HAP-1 (cell line): ENCODE results near the gene TOP3A.
"Not testable (repeated sequence)": the region's sequence is repeated elsewhere in the genome, so short reads cannot be mapped to it uniquely, and the experiment has no call there.

Source experiments
- DNase-seq, 2 experiments: peaks; one replicate each; pipeline ENCODE4 v3.0.0-alpha.2; 2016 to 2020; ENCODE audit warnings: low spot score in 2 of 2
- H3K27me3 ChIP-seq: fragments of 250-450 bp; sonication (Bioruptor Pico); 2 replicates; pipeline ENCODE4 v1.5.1; 2020; ENCODE audit warnings: low read depth, mild to moderate bottlenecking, moderate library complexity
- H3K36me3 ChIP-seq: fragments of 250-450 bp; sonication (Bioruptor Pico); replicated peaks from 2 replicates; pipeline ENCODE4 v1.5.1; 2020; ENCODE audit warnings: mild to moderate bottlenecking
- H3K4me1 ChIP-seq: fragments of 250-450 bp; sonication (Bioruptor Pico); 2 replicates; pipeline ENCODE4 v1.5.1; 2020; ENCODE audit warnings: mild to moderate bottlenecking
- H3K4me3 ChIP-seq: fragments of 250-450 bp; sonication (Bioruptor Pico); 2 replicates; pipeline ENCODE4 v1.5.1; 2020; ENCODE audit warnings: mild to moderate bottlenecking, moderate library complexity
- H3K9me3 ChIP-seq: fragments of 250-450 bp; sonication (Bioruptor Pico); 2 replicates; pipeline ENCODE4 v1.5.1; 2020; ENCODE audit warnings: mild to moderate bottlenecking, moderate library complexity
- in situ Hi-C: fragments of 300-500 bp; cut with MboI; formaldehyde crosslinking; loops from 3 replicates; pipeline ENCODE4 v1.14.3; 2020; ENCODE audit warnings: low sequenced_read_pairs, inconsistent platforms, mixed read lengths

TOP3A gene

DNA sequence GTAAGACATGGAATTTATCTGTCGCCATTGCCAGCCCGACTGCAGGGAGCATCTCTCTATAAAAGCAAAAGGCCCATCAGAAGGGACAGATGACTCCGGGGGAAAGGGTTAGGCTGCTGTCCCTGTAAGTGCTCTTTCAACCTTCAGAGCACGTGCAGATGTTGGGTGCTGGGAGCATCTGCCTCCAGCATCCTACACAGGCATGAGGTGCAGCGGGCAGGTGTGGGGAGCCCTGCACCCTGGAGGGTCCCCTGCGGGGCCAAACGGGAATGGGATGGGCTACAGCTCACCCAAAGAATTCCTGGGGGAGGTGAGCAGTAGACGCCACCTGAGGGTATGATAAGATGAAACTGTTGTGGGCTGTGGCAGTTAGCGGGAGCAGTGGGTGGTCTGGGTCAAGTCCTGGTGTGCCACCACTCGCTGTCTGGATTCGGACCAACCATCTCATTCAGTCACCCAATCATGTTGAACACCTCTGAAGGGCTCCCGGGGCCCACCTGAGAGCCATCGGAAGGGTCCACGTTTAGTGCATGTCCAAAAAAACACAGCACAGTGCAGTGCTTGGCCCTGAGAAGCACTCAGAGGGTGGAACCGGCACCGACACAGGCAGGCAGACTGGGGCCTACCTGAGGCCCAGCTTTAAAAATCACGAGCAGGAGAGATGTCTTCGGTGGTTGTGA lies 4.1 kb upstream of the TOP3A start:
- Histone ChIP-seq H3K4me1 (peaks cover 6% of the 10 kb centered on the region), H3K27me3 (no peaks in the 10 kb centered on the region), H3K4me3 (no peak overlapping the region), H3K9me3 (no peaks in the 10 kb centered on the region), H3K36me3 (peaks cover 27% of the 10 kb centered on the region)
- no peak for DNase-seq
- in situ Hi-C loops: no loop called here

GRCh38 chr17:18318117-18318516 lies 3.3 kb upstream of the TOP3A start:
- no peaks in the 10 kb centered on the region for H3K27me3 ChIP-seq
- H3K4me3 ChIP-seq: no peak overlapping the region
- in situ Hi-C loops: no loop called here
- H3K36me3 ChIP-seq: peaks cover 21% of the 10 kb centered on the region
- H3K4me1 ChIP-seq: peaks cover 8% of the 10 kb centered on the region
- H3K9me3 ChIP-seq: no peaks in the 10 kb centered on the region
- DNase-seq: no peak

- Histone ChIP-seq H3K4me3 (peak overlapping the region; percentile 69), H3K4me1 (peaks cover 10% of the 10 kb centered on the region), H3K36me3 (peaks cover 34% of the 10 kb centered on the region), H3K9me3 (no peaks in the 10 kb centered on the region), H3K27me3 (no peaks in the 10 kb centered on the region)
- in situ Hi-C loops: no loop called here
- DNase-seq: no peak
Measured at GRCh38 chr17:18315961-18316360, 1.2 kb upstream of the TOP3A start.

- DNase-seq: no peak
- in situ Hi-C loops: no loop called here
- Histone ChIP-seq H3K4me3 (peak overlapping the region; percentile 69), H3K27me3 (no peaks in the 10 kb centered on the region), H3K9me3 (no peaks in the 10 kb centered on the region), H3K4me1 (peaks cover 10% of the 10 kb centered on the region), H3K36me3 (peaks cover 36% of the 10 kb centered on the region)
Measured at GRCh38 chr17:18315562-18315922, 748 bp upstream of the TOP3A start.

GRCh38 chr17:18314059-18314730 lies 599 bp downstream of the TOP3A start:
- in situ Hi-C loops: no loop called here
- Histone ChIP-seq H3K27me3 (no peaks in the 10 kb centered on the region), H3K36me3 (peaks cover 44% of the 10 kb centered on the region), H3K4me3 (peak overlapping the region; percentile 69), H3K4me1 (peaks cover 10% of the 10 kb centered on the region), H3K9me3 (no peaks in the 10 kb centered on the region)
- peak in 1 of 2 experiments; percentile 50 for DNase-seq

- no peak for DNase-seq
- Histone ChIP-seq H3K4me1 (peaks cover 5% of the 10 kb centered on the region), H3K9me3 (no peaks in the 10 kb centered on the region), H3K27me3 (no peaks in the 10 kb centered on the region), H3K36me3 (peaks cover 75% of the 10 kb centered on the region), H3K4me3 (no peak overlapping the region)
- in situ Hi-C loops: no loop called here
Measured at GRCh38 chr17:18309202-18309601, 5.6 kb downstream of the TOP3A start.

- H3K36me3 ChIP-seq: peaks cover 81% of the 10 kb centered on the region
- H3K4me3 ChIP-seq, DNase-seq, in situ Hi-C loops, H3K27me3 ChIP-seq, H3K4me1 ChIP-seq, H3K9me3 ChIP-seq: not testable (repeated sequence)
Measured at GRCh38 chr17:18303206-18303605, 11.6 kb downstream of the TOP3A start.

- in situ Hi-C loops: no loop called here
- H3K36me3 ChIP-seq: peaks cover 75% of the 10 kb centered on the region
- H3K4me1 ChIP-seq: no peaks in the 10 kb centered on the region
- DNase-seq: no peak
- H3K27me3 ChIP-seq: no peaks in the 10 kb centered on the region
- H3K9me3 ChIP-seq: no peaks in the 10 kb centered on the region
- no peak overlapping the region for H3K4me3 ChIP-seq
Measured at GRCh38 chr17:18300725-18301480, 13.9 kb downstream of the TOP3A start.

GRCh38 chr17:18298061-18298460 lies 16.7 kb downstream of the TOP3A start:
- peaks cover 60% of the 10 kb centered on the region for H3K36me3 ChIP-seq
- in situ Hi-C loops, DNase-seq, H3K4me3 ChIP-seq, H3K27me3 ChIP-seq, H3K4me1 ChIP-seq, H3K9me3 ChIP-seq: not testable (repeated sequence)

DNA sequence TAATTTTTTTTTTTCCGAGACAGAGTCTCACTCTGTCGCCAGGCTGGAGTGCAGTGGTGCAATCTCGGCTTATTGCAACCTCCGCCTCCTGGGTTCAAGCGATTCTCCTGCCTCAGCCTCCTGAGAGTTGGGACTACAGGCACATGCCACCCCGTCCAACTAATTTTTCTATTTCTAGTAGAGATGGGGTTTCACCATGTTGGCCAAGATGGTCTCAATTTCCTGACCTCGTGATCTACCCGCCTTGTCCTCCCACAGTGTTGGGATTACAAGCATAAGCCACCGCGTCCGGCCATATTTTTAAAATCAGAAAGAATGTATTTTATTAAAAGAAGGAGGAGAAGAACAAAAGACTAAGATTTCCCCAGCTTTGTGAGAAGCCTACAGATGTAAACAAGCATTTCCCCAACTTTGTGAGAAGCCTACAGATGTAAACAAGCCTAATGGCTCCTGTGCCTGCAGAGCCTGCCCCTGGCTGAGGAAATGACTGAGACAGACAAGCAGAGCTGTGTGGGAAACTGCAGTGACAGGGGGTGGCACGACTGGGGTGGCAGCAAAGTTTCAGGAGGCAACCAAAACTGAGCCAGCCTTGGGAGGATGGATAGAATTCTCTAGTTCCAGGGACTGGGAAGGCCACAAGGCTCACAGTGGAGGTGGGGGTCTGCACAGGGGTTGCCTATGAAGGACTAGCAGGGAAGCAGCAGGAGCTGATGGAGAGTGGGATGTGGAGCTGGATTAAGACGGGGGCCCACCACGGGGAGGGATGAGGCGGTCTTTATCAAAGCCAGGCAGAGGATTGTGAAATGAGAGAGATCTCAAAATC lies 22.9 kb downstream of the TOP3A start:
- H3K9me3 ChIP-seq: no peaks in the 10 kb centered on the region
- H3K27me3 ChIP-seq: no peaks in the 10 kb centered on the region
- H3K4me3 ChIP-seq: no peak overlapping the region
- DNase-seq: no peak
- peaks cover 73% of the 10 kb centered on the region for H3K36me3 ChIP-seq
- in situ Hi-C loops: no loop called here
- no peaks in the 10 kb centered on the region for H3K4me1 ChIP-seq

GRCh38 chr17:18285296-18285695 lies 29.5 kb downstream of the TOP3A start:
- no peak for DNase-seq
- Histone ChIP-seq H3K4me3 (no peak overlapping the region), H3K36me3 (peaks cover 93% of the 10 kb centered on the region), H3K9me3 (no peaks in the 10 kb centered on the region), H3K4me1 (no peaks in the 10 kb centered on the region), H3K27me3 (no peaks in the 10 kb centered on the region)
- in situ Hi-C loops: no loop called here

- no peaks in the 10 kb centered on the region for H3K27me3 ChIP-seq
- no peak for DNase-seq
- H3K4me3 ChIP-seq: no peak overlapping the region
- peaks cover 94% of the 10 kb centered on the region for H3K36me3 ChIP-seq
- in situ Hi-C loops: no loop called here
- H3K4me1 ChIP-seq: no peaks in the 10 kb centered on the region
- H3K9me3 ChIP-seq: no peaks in the 10 kb centered on the region
Measured at GRCh38 chr17:18281788-18282187, 33.0 kb downstream of the TOP3A start.

DNA sequence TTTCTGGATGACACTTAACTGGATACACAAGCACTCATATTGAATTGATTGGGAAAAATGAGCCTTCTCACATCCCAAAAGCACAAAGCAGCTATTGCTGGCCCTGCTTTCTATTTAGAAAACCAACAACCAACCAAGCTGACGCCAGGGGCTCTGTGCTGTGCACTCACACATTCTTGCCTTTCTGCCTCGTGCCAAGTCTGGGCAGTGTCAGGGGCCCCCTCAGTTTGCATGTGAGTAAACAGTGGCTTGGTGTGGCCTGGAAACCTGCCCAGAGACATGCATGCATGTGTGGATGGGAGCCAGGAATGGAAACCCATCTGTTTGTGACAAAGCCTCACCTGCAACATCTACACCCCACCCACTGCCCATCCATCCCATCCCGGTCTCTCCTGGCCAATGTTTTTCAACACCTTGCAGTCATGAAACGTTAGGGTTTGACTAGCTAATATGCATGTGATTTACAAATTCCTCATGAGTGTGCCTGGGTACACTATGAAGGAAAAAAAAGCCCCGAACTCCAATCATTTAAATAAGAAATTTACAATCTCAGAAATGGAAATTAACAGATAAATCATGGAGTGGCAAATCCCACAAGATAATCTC lies 33.9 kb downstream of the TOP3A start:
- in situ Hi-C loops: no loop called here
- H3K27me3 ChIP-seq: no peaks in the 10 kb centered on the region
- H3K9me3 ChIP-seq: no peaks in the 10 kb centered on the region
- no peak overlapping the region for H3K4me3 ChIP-seq
- DNase-seq: no peak
- H3K36me3 ChIP-seq: peaks cover 98% of the 10 kb centered on the region
- H3K4me1 ChIP-seq: no peaks in the 10 kb centered on the region
